ENCODE results near the gene RBM44.

DNA sequence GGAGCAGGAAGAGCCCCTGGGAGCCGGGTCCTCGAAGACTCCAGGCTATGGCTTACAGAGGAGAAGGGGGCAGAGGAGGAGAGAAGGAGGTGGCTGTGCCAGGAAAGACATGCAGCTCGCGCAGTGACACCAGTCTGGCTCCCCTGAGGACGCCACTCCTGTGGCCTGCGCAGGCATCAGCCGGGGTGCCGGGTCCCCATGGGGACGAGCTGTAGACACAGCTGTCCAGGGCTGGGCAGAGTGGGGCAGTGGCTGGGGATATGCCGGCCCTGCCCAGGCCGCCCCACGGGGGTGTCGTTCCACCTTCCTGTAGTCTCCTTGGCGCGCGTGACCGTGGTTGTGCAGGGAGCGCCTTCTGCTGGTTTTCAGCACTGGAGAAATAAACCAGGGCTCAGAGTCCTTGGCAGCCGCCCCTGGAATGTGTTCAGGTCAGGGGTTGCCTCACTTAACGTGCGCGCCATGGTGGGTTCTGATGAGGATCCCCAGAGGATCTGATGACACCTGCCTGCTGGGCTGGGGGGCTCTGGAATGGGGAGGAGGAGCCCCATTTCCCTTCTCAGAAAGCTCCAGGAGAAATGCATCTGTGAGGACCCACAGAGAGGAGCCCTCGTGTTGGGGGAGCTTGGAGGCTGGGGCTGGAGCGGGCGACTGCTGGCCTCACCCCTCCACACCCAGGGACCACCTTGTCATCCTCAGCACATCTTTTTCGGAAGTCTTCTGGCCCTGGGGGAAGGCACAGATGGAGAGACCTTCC is 87.5 kb downstream of the RBM44 start:
- TF ChIP-seq POLR2A (IDR thresholded peaks at IDR 0.05; ENCODE audit: low read depth, low read length) (no peak), TAF1 (IDR thresholded peaks at IDR 0.05; ENCODE audit: borderline replicate concordance, low read depth, low read length) (no peak), POLR2AphosphoS5 (IDR thresholded peaks at IDR 0.05; ENCODE audit: low read depth, low read length) (no peak)

Data from GM12892 (cell line).